PC-9 (cell line): Measurements from ENCODE around the gene RCAN1.

Experiments
- EZH2 ChIP-seq: fragments of 200-600 bp; sonication (generic); IDR thresholded peaks from 2 replicates; pipeline ENCODE4 v1.8.0; 2017; ENCODE audit warnings: antibody characterized with exemption, low read depth
- TF ChIP-seq, protein P1 (sequence below): fragments of 200-600 bp; sonication (generic); conservative IDR thresholded peaks from 2 replicates; pipeline ENCODE4 v1.6.1; 2017; ENCODE audit warnings: mixed run types, antibody characterized with exemption, mild to moderate bottlenecking, moderate library complexity

DNA sequence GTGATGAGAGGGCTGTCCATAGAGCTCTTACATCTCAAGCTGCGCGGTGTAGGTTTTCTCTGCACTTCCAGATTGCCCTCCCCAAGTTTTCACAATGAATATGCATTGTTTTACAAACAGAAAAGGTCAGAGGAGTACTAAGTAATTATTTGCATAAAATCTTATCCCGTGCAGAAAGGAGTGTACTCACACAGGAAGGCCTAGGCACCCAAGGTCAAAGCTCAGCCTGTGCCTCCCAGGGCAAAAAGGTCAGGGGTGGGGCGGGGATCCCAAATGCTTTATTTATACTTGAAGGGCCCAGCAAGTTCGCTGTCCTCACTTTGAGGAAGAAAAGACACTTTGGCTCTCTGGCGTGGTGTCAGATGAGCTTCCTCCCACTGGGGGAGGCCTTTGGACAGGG is 92.6 kb downstream of the RCAN1 start:
- TF ChIP-seq, protein P1, sequence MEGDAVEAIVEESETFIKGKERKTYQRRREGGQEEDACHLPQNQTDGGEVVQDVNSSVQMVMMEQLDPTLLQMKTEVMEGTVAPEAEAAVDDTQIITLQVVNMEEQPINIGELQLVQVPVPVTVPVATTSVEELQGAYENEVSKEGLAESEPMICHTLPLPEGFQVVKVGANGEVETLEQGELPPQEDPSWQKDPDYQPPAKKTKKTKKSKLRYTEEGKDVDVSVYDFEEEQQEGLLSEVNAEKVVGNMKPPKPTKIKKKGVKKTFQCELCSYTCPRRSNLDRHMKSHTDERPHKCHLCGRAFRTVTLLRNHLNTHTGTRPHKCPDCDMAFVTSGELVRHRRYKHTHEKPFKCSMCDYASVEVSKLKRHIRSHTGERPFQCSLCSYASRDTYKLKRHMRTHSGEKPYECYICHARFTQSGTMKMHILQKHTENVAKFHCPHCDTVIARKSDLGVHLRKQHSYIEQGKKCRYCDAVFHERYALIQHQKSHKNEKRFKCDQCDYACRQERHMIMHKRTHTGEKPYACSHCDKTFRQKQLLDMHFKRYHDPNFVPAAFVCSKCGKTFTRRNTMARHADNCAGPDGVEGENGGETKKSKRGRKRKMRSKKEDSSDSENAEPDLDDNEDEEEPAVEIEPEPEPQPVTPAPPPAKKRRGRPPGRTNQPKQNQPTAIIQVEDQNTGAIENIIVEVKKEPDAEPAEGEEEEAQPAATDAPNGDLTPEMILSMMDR: no peak
- no peak for TF ChIP-seq EZH2
